ENCODE measurements around the gene NQO2.

NQO2 gene, protein sequence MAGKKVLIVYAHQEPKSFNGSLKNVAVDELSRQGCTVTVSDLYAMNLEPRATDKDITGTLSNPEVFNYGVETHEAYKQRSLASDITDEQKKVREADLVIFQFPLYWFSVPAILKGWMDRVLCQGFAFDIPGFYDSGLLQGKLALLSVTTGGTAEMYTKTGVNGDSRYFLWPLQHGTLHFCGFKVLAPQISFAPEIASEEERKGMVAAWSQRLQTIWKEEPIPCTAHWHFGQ

DNA sequence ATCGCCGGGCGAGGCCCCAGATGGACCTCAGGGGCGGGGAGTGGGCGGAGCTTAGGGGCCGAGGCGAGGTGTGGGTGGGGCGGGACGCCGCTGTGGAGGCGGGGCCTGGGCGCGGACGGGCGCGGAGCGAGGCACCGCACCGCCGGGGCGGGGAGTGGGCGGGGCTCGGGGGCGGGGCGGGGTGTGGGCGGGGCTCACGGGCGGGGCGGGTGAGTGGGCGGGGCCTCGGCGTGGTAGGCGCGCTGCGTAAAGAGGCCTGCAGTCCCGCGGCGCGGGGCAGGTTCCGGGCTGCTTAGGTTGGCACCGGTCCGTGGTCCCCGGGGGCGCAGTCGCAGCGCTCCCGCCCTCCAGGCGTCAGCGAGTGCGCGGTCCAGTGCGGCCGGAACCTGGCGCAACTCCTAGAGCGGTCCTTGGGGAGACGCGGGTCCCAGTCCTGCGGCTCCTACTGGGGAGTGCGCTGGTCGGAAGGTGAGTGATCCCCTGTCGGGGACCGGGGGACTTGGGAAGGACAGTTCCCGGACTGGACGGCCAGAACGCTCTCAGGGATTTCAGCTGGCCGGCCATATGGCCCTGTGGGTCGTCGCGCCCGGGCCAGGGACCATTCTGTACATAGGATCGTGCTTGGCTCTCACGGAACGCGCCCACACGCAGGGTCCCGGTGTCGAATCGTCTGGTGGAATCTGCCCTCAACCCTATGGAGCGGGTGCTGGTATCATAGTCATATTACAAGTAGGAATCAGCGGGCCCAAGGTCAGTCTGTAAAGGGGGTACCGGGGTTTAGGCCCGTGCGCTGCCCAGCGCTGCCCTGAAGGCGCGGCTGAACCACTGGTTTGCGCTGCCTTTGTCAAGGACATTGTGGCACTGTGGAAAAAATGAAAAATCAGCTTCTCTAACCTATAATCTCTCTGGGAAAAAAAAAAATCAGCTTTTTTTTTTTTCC lies at the start of gene NQO2:
TSS of gene NQO2 (plus strand) at position 277 of the 940 bp plus-strand sequence. CDS start 6,659 bp downstream, outside the sequence.
- peak; percentile 77 for DNase-seq

DNA sequence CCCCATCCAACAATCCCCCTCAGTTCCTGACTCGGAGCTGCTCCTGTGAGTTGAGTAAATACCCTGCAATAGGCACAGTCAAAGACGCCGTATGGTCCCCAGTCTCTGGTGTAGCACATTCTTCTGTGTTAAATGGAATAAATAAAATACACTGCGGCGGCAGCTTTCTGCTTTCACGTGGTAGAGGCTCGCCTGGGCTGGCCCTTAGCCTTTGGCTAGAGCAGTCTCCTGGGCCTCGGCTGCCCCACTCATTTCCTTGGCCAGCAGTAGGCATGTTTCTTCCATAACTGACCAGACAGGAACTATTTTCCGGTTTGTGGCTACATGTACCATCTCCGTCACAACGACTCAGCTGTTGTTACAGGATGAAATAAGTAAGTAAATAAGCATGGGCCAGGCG lies 49.0 kb upstream of the NQO2 start:
- DNase-seq = no peak

DNA sequence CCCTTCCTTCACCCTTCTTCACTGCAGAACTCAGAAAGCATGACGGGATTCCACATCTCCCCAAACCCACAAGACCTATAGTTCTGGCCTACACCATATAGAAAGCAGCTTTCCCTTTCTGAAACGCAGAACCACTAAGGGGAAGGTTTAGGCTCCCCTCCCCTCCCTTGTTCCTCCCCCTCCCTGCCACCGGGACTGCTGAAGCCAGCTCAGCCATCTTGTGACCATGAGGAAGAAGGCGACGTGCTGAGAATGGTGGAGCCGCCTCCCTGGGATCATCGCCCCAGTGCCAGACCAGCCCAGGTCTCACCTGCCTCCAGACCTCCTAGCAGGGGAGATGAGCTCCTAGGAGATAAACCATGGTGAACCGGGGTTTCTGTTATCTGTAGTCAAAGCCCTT lies 48.0 kb upstream of the NQO2 start:
- DNase-seq = no peak

DNA sequence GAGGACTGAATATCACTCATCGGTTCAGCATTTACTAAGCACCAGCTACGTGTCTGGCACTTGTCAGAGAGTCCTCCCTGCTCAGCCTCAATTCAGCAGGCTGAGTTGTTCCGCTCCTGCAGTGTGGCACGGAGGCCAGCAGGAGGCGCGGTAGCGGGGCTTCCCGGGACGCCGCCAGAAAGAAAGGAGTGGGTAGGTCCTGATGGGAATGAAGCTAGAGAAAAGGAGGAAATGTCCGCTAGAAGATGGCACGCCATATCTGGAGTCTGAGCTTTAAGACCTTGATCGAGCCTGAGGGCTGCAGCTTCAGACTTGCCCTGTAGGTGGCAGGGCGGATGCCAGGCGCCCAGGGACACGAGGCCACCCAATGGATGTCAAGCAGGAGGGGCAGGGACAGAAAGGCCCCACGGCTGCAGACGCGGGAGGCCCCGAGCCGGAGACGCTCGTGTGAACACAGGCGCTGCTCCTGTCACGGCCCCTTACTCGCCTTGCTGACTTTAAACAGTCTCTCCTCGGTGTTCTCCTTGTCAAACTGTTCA lies 47.1 kb upstream of the NQO2 start:
- DNase-seq = no peak

DNA sequence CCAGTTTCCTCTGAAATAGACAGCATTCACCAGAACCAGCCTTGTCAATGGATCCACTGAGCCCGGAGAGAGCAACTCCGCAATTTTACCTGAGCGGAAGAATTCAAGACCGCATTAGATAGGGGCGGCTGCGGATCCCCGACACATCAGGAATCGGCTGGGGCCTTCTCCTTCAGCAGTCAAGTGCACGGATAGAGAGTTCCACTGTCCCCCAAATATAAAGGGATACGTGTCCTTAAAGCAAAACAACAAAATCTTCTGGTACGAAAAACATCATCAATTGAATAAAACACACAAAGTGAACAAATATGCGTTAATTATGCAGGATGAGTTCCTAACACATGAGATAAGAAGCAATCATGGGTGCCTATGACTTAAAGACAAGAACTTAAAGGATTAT lies 46.6 kb upstream of the NQO2 start:
- no peak for DNase-seq

DNA sequence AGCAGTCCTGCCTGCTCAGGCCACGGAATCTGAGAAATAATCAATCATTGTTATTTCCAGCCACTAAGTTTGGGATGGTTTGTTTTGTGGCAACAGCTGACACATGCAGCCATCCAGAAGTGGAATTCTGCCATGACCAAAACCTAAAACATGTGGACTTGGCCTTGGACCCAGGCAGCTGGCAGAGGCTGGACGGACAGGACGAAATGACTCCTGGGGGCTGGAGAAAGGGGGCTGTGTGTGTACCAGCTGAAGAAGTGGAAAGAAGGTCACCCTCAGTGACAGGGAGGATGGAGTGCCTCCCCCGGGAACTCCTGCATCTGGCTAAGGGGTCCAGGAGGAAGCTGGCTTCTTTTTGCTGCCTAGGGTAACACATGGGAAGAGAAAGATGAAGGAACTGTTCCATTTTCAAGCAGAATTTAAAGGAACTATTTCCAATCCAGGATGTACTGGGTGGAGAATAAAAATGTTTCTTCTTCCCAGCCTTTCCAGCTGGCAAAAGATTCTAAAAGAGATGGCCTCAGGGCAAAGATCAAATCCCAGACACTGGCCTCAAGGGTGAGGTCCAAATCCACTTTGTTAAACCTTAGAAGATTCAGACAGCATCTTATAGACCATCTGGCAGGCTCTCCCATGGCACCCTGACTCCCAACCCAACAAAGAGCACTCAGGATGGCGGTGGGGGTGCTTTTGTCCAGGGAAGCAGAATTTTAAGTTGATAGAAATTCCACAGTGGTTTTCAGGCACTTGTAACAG lies 42.6 kb upstream of the NQO2 start:
- no peak for DNase-seq

DNA sequence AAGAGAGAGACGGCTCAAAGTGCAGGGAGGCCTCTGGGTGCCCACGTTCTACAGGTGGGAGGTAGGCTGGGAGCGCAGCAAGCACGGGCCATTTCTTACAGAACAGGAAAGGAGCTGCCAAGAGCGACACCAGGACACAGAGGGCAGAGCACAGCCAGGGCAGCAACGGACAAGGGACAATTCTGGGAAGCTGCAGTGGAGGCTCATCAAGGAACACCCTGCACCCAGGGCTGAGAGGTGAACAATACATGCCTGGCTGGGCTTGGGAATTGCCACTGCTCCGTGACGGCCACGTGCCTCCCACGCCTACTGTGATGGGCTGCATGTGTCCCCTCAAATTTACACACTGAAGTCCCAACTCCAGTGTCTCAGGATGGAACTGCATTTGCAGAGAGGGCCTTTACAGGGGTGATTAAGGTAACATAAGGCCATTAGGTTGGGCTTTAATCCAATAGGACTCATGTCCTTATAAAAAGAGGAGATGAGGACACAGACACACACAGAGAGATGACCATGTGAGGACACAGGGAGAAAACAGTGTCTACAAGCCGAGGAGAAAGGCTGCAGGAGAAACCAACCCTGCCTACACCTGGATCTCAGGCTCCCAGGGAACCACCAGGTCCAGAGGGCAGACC lies 41.9 kb upstream of the NQO2 start:
- DNase-seq = no peak

DNA sequence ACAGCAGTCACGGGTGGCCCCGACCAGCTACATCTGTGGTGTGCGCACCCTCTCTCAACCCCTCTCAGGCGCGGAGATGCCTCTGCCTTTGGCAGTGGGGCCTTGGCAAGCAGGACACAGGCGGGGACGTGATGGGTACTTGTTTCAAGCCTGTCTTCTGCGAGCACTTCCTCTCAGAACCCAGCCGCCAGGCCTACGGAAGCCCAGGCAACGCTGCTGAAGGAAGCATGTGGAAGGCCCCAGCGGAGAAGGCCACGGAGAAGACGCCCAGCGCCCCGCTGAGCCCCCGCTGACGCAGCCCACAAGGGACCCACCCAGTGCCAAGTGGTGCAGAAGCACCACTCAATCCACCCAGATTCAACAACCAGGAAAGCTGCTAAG lies 41.4 kb upstream of the NQO2 start:
- DNase-seq = no peak

DNA sequence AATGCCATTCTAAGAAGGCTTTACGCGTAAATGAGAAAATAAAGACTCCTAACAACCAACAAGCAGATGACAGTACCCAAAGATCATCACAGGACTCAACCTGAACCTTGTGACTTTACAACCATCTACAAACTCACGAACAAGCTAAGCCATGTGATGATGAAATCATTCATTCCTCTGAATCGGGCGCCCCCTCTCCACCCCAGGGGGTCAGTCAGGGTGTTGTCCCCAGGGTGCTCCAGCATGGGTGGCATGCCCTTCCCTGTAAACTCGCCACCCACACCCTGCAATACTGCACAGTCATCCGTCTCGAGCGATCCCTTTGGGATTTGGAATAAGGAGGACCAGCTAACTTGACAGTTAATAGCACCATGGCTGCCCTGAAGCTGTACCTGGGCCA lies 40.9 kb upstream of the NQO2 start:
- no peak for DNase-seq

DNA sequence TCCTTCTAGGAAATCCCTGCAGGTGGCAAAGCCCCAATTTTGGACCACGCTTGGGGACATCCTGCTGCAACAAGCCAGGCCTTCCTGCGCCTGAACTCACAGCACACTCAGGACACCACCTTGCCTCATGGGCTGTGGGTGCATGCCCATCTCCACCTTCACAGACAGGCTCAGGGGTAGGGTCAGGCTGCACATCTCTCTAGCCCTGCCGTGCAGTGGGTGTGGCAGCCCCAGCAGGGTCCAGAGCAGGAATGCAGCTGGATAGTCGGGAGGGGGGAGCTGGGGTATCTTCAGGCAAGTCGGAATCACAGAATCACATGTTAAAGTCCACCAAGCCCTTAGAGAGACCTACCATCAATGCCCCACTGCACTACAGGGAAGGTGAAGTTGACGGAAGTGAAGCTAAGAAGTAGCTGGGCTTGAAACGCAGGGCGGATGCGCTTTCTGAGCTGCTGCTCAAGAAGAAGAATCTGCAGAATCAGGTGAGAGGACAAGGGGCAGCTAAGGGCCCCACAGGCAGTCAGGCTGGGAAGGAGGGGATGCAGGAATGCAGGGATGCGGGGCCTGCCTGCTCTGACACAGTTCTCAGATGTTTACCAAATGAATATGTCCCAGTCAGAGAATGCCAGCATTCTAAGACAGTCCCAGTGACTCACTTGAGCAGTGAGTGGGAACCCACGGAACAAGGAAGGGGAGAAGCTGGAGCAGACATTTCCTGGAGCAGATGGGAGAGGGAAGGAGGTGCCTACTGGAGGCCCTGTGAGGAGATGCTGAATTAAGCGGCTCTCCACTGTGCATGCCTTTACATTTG lies 39.6 kb upstream of the NQO2 start:
- no peak for DNase-seq

DNA sequence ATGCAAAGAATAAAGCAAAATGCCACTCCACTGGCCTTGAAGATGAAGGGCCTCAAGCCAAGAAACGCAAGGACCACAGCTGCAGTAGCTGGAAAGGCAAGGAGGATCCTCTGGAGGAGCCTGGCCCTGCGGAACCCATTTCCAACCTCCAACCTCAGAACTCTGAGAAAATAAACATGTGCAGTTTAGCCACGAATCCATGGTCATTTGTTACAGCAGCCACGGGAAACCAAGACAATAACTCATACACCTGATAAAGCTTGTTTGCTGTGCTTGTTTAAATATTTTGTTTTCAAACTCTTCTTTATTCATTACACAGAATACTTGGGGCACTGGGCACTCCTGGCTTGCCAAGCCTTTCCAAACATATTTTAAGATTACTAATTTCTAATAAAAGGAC lies 38.8 kb upstream of the NQO2 start:
- DNase-seq = no peak

DNA sequence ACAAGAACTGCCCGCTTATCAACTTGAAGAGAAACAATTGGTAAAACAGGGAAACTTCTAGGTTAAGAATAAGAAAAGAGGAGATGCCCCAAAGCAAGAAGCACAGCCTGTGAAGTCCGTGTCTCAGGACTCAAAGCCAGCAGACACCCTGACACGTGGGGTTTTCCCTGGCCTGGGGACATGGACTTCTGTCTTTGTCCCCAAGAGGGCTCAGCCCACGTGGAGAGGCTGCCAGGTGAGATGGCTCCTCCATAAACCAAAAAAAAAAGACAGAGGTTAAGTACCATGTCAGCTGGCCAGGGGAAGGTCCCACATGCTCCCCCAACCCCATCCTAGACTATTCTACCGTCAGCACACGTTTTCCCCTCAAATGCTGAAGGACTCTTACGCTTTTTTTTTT lies 38.2 kb upstream of the NQO2 start:
- no peak for DNase-seq

DNA sequence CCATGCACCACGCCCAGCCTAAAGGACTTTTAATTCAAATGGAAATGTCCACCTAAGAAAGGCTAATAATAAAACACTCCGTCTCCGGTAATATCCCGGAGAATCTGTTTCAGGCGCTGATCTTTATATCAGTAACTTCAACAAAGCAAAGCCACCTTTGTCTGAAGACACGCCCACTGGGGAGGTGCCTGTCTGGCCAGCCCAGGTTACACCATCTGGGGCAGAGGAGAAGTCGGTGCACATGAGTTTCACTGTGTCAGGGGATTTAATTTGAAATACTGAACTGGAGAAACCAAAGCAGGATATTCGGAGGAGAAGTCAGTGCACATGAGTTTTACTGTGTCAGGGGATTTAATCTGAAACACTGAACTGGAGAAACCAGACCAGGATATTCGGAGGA lies 37.7 kb upstream of the NQO2 start:
- peak; percentile 11 for DNase-seq

DNA sequence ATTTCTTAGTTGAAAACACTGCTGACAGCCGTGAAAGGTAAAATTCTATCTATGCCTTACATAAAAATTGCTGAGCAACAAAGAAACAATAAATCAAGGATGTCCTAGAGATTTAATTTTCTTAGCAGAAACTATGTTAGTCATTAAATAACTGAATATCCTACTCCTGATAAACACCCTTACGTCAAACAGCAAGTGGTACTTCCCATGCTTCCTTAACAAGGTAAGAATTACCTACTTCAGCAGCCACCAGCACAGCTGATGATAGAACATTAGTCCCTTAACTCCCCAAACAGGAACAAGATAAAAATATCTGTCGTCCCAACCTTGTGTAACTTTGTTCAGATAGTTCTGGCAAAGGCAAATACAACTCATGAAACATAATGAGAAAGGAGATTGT lies 37.1 kb upstream of the NQO2 start:
- DNase-seq = no peak

DNA sequence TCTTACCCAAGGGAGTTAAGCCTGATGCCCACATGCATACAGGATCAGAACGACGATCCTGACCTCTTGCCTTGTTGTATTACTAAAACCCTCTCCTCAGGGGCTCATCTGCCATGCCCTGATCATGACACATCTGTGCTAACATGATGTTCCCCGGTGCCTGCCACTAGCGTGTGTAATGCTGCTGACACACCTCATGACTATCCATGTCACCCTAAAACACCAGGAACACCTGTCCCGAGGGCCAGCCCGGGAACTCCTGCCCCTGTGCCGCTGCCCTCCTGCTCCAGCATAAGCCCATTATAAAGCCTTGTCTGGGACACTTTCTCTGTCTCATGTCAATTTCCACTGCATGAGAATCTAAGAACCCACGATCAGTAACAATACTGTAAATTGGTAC lies 35.9 kb upstream of the NQO2 start:
- no peak for DNase-seq

DNA sequence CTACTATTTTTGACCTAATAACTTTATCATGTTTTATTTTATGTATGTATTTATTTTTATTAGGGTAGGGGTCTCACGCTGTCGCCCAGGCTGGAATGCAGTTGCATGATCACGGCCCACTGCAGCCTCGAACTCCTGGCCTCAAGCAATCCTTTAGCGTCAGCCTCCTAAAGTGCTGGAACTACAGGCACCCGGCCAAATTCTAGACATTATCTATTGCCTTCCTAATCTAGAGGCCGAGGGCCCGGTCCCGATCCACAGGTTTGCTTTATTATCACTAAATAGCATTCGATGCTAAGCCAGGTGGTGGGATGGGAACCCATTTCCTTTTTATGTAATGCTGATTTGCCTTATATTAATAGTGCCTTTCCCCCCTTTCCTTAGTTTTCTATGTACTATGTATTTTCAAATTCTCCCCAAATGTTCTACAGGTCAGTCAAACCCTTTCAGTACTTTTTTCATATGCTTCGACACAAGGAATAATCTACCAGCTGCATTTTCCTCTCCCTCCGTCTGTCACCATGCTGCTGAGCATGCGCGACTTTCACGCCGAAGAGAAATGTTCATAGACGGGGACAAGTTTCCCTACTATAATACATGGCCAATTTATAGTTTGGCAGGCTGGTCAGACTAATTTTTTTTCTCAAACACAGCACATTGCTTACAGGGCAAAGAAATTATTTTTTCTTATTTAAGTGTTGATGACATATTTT lies 34.7 kb upstream of the NQO2 start:
- no peak for DNase-seq

DNA sequence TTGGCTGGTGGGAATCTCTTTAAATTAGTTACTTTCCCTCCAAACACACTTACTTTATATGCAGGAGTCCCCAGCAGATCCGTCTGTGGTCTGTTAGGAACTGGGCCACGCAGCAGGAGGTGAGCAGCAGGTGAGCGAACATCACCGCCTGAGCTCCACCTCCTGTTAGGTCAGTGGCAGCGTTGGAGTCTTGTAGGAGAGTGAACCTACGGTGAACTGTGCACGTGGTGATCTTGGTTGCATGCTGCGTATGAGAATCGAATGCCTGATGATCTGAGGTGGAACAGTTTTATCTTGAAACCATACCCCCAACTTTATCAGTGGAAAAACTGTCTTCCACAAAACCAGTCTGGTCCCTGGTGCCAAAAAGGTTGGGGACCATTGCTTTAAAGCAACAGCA lies 33.3 kb upstream of the NQO2 start:
- no peak for DNase-seq

DNA sequence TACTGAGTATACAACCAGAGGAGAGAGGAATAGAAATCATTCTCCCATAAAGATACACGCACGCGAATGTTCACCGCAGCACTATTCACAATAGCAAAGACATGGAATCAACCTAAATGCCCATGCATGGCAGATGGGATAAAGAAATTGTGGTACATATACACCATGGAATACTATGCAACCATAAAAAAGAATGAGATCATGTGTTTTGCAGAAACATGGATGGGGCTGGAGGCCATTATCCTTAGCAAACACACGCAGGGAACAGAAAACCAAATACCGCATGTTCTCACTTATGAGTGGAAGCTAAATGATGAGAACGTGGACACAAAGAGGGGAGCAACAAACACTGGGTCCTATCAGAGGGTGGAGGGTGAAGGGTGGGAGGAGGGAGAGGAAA lies 31.8 kb upstream of the NQO2 start:
- no peak for DNase-seq

DNA sequence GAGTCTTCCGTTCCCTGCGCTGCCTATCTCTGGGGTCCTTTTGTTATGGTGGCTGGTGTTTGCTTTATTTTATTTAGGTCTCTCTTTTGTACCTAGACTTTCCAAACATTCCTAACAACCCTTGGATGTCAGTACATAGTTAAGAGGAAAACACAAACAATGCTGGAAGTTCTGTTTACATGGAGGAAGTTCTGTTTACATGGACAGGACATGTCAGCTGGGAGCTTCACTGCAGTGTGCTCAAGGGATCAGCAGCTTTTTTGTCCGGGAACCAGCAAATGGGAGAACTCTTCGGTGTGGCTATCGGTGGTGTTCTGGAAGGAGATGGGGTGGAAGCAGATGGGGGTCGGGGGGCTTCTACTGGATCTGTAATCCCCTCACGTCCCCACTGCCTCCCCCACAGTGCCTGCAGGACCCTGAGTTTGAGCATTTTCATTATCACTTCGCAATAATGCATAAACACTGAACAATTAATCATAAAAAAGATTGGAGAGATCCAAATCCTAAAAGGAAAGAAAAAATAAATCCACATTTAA lies 31.0 kb upstream of the NQO2 start:
- DNase-seq = no peak

DNA sequence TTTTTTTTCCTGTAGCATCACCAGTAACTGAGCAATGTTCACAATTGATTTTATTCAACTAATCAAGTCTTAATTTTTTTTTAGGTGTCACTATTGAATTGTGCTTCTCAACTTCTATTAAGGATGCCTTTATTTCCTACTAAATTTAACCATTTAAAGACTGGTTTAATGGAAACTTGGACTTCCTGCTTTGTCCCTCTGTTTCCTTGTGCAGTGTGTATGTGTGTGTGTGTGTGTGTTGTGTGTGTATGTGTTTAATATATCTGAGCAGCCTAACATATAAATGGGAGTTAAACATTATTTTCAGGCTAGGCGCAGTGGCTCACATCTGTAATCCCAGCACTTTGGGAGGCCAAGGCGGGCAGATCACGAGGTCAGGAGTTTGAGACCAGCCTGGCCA lies 30.1 kb upstream of the NQO2 start:
- DNase-seq = no peak

DNA sequence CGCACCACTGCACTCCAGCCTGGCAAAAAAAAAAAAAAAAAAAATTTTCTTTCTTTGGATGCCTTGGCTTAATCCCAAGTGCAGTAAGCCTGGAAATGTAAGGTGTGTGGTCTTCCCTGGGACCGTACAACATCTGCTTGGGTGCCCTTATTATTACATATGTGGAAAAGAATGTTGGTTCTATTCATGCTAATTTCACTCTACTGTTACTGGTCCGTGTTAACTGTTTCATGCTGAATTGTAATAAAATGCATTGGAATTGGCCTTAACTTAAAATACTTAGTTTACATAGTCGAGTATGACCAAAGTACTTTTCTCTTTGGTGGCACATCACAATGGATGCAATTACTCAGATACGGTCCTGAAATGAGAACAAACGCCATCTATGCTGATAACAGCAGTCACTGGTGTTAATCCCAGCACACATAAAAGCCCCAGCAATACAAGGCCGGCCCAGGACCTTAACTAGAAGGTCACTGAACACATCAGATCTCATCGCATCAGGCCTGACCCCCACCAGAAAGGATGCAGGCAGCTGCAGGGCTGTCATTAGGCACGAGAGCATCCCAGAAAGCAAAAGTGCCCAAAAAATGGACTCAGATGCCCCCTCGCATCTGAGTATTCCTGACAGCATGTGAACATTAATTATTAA lies 29.5 kb upstream of the NQO2 start:
- peak; percentile 7 for DNase-seq
